Progenitor cell of endocrine pancreas (in vitro differentiated cells): ENCODE data around the gene GULP1. TPM values are rescaled to one million over a fixed set of nuclear protein-coding genes. Genes with fewer than 3 reads are reported as not detected.

Source experiments
- DNase-seq: peaks from one replicate; pipeline ENCODE4 v3.0.0; 2021; ENCODE audit warnings: low spot score; ENCODE audit not compliant: unreplicated experiment
- H3K27ac Mint-ChIP-seq: 2 replicates; pipeline ENCODE4 v1.8.0; 2021; ENCODE audit warnings: mild to moderate bottlenecking, moderate library complexity, mixed read lengths
- H3K27me3 Mint-ChIP-seq: 2 replicates; pipeline ENCODE4 v1.8.0; 2021; ENCODE audit warnings: mixed read lengths
- H3K36me3 Mint-ChIP-seq: 2 replicates; pipeline ENCODE4 v1.8.0; 2022; ENCODE audit warnings: mixed read lengths; ENCODE audit not compliant: insufficient read depth
- H3K4me1 Mint-ChIP-seq: 2 replicates; pipeline ENCODE4 v1.8.0; 2021; ENCODE audit warnings: low read depth, mixed read lengths
- H3K4me3 Mint-ChIP-seq: 2 replicates; pipeline ENCODE4 v1.8.0; 2021; ENCODE audit warnings: low read depth, mild to moderate bottlenecking, moderate library complexity, mixed read lengths
- H3K9me3 Mint-ChIP-seq: 2 replicates; pipeline ENCODE4 v1.8.0; 2021; ENCODE audit warnings: low read depth, mixed read lengths
- total RNA-seq: library from RNA; stranded (reverse); gene quantifications from 2 replicates; pipeline ENCODE4 v1.2.1, GENCODE V29; 2021
- TF ChIP-seq, protein P1 (sequence below): fragments of 200-600 bp; sonication (generic); IDR thresholded peaks from one replicate; pipeline ENCODE4 v1.5.0; 2021; ENCODE audit warnings: antibody characterized with exemption, mild to moderate bottlenecking; ENCODE audit not compliant: unreplicated experiment

Gene GULP1
- total RNA-seq, 1 donor from 2014 or later, result 39.4 TPM

DNA sequence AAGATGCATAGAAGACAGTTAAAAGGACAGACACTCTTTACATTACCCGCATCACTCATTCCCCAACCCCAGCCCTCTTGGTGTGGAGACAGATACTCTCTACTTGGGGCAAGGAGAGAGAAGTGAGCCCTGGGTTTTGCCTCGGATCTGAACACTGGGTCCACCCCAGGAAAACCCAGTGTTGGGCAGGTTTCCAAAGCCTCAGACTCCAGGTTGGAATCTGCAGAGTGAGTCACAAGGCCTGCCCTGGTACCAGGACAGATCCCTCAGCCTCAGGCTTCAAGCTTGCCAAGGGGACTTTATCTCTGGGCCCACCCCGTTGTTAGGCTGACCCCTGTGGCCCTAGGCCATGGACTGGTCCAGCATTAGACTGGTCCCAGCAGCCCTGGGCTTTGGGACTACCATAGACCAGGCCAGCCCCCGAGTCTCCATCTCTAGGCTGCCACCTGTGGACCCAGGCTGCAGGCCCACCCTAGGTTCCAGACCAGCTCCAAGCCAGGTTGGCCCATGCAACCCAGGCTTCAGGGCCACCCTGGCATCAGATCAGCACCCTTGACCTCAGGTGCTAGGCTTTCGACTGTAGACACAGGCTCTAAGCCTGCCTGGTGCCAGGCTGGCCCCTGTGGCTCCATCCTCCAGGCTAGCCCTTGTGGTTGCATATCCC is 112.8 kb downstream of the GULP1 start:
- no peak for DNase-seq
- Mint-ChIP-seq H3K27ac (no peak overlapping the region), H3K27me3 (no peaks in the 10 kb centered on the region), H3K9me3 (peaks cover 23% of the 10 kb centered on the region), H3K4me1 (no peaks in the 10 kb centered on the region), H3K36me3 (peaks cover 7% of the 10 kb centered on the region), H3K4me3 (no peak overlapping the region)
- TF ChIP-seq, protein P1, sequence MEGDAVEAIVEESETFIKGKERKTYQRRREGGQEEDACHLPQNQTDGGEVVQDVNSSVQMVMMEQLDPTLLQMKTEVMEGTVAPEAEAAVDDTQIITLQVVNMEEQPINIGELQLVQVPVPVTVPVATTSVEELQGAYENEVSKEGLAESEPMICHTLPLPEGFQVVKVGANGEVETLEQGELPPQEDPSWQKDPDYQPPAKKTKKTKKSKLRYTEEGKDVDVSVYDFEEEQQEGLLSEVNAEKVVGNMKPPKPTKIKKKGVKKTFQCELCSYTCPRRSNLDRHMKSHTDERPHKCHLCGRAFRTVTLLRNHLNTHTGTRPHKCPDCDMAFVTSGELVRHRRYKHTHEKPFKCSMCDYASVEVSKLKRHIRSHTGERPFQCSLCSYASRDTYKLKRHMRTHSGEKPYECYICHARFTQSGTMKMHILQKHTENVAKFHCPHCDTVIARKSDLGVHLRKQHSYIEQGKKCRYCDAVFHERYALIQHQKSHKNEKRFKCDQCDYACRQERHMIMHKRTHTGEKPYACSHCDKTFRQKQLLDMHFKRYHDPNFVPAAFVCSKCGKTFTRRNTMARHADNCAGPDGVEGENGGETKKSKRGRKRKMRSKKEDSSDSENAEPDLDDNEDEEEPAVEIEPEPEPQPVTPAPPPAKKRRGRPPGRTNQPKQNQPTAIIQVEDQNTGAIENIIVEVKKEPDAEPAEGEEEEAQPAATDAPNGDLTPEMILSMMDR, result no peak

DNA sequence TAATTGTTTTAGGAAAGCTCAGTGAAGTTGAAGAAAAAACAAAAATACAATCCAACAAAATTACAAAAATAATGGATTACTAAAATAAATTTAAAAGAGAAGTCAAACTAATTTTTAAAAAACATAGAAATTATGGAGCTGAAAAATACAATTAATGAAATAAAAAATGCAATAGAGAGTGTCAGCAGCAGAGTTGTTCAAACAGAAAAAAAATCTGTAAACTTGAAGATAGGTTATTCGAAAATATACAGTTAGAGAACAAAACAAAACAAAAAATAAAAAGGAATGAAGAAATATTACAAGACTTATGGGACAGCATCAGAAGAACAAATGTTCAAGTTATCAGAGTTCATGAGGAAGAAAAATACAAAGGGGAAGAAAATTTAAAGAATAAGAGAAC is 114.7 kb downstream of the GULP1 start:
- H3K27me3 Mint-ChIP-seq, result no peaks in the 10 kb centered on the region
- H3K9me3 Mint-ChIP-seq, result peaks cover 38% of the 10 kb centered on the region
- H3K36me3 Mint-ChIP-seq, result peaks cover 11% of the 10 kb centered on the region
- no peak overlapping the region for H3K4me3 Mint-ChIP-seq
- TF ChIP-seq, protein P1, result no peak
- DNase-seq, result no peak
- no peak overlapping the region for H3K27ac Mint-ChIP-seq
- no peaks in the 10 kb centered on the region for H3K4me1 Mint-ChIP-seq

- H3K27ac Mint-ChIP-seq, result no peak overlapping the region
- H3K4me1 Mint-ChIP-seq, result peaks cover 6% of the 10 kb centered on the region
- TF ChIP-seq, protein P1, result no peak
- H3K4me3 Mint-ChIP-seq, result no peak overlapping the region
- H3K27me3 Mint-ChIP-seq, result no peaks in the 10 kb centered on the region
- H3K9me3 Mint-ChIP-seq, result peaks cover 53% of the 10 kb centered on the region
- H3K36me3 Mint-ChIP-seq, result peaks cover 19% of the 10 kb centered on the region
- DNase-seq, result no peak
Observed at GRCh38 chr2:188410504-188411235, 119.0 kb downstream of the GULP1 start.

DNA sequence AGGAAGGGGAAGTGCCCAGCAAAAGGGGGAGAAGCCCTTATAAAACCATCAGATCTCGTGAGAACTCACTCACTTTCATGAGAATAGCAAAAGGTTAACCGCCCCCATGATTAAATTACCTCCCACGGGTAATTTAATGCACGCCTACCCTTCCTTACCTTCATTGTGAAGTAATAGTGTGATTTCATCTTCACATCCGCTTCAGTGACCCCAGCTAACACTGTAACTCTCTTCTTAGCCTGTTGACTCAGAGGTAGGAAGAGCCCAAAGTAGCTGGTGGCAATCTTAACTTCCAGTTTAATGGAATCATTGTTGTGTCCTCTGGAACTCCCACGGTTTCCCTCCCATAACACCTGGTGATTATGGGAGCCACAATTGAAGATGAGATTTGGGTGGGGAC is 120.5 kb downstream of the GULP1 start:
- DNase-seq, result no peak
- Mint-ChIP-seq H3K4me1 (peaks cover 14% of the 10 kb centered on the region), H3K27ac (no peak overlapping the region), H3K27me3 (no peaks in the 10 kb centered on the region), H3K9me3 (peaks cover 47% of the 10 kb centered on the region), H3K4me3 (no peak overlapping the region), H3K36me3 (peaks cover 15% of the 10 kb centered on the region)
- TF ChIP-seq, protein P1, result no peak

GRCh38 chr2:188414411-188414810 is 122.7 kb downstream of the GULP1 start:
- no peak overlapping the region for H3K27ac Mint-ChIP-seq
- peaks cover 33% of the 10 kb centered on the region for H3K9me3 Mint-ChIP-seq
- no peaks in the 10 kb centered on the region for H3K27me3 Mint-ChIP-seq
- TF ChIP-seq, protein P1, result no peak
- no peak for DNase-seq
- peaks cover 13% of the 10 kb centered on the region for H3K36me3 Mint-ChIP-seq
- H3K4me1 Mint-ChIP-seq, result peaks cover 14% of the 10 kb centered on the region
- no peak overlapping the region for H3K4me3 Mint-ChIP-seq
